Esophagus muscularis mucosa (tissue), 4 donors: ENCODE measurements around the gene ANAPC15. TPM values are rescaled to one million over a fixed set of nuclear protein-coding genes. Genes with fewer than 3 reads are reported as not detected.

Source experiments
- DNase-seq: peaks from one replicate; pipeline ENCODE4 v3.0.0-alpha.2; 2017; ENCODE audit errors: extremely low spot score
- H3K27ac ChIP-seq, 4 donors: fragments of 200-600 bp; sonication (generic); replicated peaks in 1 of 4; 1 replicate in 3 of 4; 2 replicates in 1 of 4; pipeline ENCODE4 v1.5.1; 2016 to 2019; ENCODE audit warnings: mild to moderate bottlenecking in 1 of 4
- H3K27me3 ChIP-seq, 4 donors: fragments of 200-600 bp; sonication (generic); one replicate each; pipeline versions ENCODE4 v1.5.1 to v1.6.0; 2016 to 2019
- H3K36me3 ChIP-seq, 4 donors: fragments of 200-600 bp; sonication (generic); one replicate each; pipeline ENCODE4 v1.5.1; 2016 to 2019
- H3K4me1 ChIP-seq, 4 donors: fragments of 200-600 bp; sonication (generic); one replicate each; pipeline ENCODE4 v1.5.1; 2016 to 2019
- H3K4me3 ChIP-seq, 4 donors: fragments of 200-600 bp; sonication (generic); 1 replicate in 2 of 4; 2 replicates in 2 of 4; pipeline ENCODE4 v1.5.1; 2016 to 2019; ENCODE audit warnings: mild to moderate bottlenecking in 4 of 4, moderate library complexity in 1 of 4
- H3K9me3 ChIP-seq, 4 donors: fragments of 200-600 bp; sonication (generic); 1 replicate in 3 of 4; 2 replicates in 1 of 4; pipeline ENCODE4 v1.5.1; 2016 to 2019
- CTCF ChIP-seq, 3 experiments: fragments of 200-600 bp in 2 of 3; fragments of 450-650 bp in 1 of 3; sonication (generic) in 2 of 3; IDR thresholded peaks; one replicate each; pipeline ENCODE4 v1.5.1; 2017 to 2019; ENCODE audit warnings: antibody characterized with exemption in 3 of 3, mild to moderate bottlenecking in 2 of 3, moderate library complexity in 1 of 3
- EP300 ChIP-seq: sonication (generic); formaldehyde crosslinking; IDR thresholded peaks from one replicate; pipeline ENCODE4 v1.6.1; 2017; ENCODE audit warnings: antibody characterized with exemption
- POLR2A ChIP-seq: fragments of 450-650 bp; IDR thresholded peaks from one replicate; pipeline ENCODE4 v1.6.1; 2017; ENCODE audit warnings: antibody characterized with exemption, moderate library complexity, mild to moderate bottlenecking, low read depth
- POLR2AphosphoS5 ChIP-seq, 2 donors: sonication (generic); formaldehyde crosslinking; IDR thresholded peaks; one replicate each; pipeline ENCODE4 v1.6.1; 2017; ENCODE audit warnings: antibody characterized with exemption in 2 of 2
- WGBS: methylation state at CpG from one replicate; pipeline ENCODE4 v1.1.5; 2018; 5-methylcytosine and 5-hydroxymethylcytosine counted together
- intact Hi-C: fragments of 100-400 bp; cut with DNase I; formaldehyde crosslinking; loops from one replicate; pipeline ENCODE4 v1.15.1; 2023
- total RNA-seq, 4 donors: library from RNA; depleted of rRNA; stranded (reverse); fragments of >200 nt; gene quantifications; one replicate each; pipeline versions ENCODE4 v1.1.0 to v1.2.1, GENCODE V29; 2016

The ANAPC15 gene
- total RNA-seq, 4 donors from 2014 or later = 43.5 to 58.1 (median 48.1) TPM

GRCh38 chr11:72102946-72103753 lies 9.3 kb downstream of the ANAPC15 start, which contains the start of gene LAMTOR1:
Gene LAMTOR1, minus strand, starts transcription at chr11:72103297. Its CDS starts 73 bp downstream, at chr11:72103224.
- 4% methylated on average over 14 of the region's 64 CpGs for WGBS

GRCh38 chr11:72102631-72102945 lies 9.9 kb downstream of the ANAPC15 start:
- Histone ChIP-seq H3K36me3 (peaks cover 16 to 33% (median 28%) of the 10 kb centered on the region in 4 donors), H3K9me3 (no peaks in the 10 kb centered on the region), H3K27ac (peak overlapping the region; percentile 90 to 93 (median 90)), H3K4me1 (peaks cover 35 to 48% (median 39%) of the 10 kb centered on the region in 4 donors), H3K27me3 (no peaks in the 10 kb centered on the region), H3K4me3 (peak overlapping the region; percentile 68 to 77 (median 76))
- TF ChIP-seq POLR2AphosphoS5 (IDR thresholded peaks at IDR 0.05) (no peak), CTCF (IDR thresholded peaks at IDR 0.05) (no peak), EP300 (no peak), POLR2A (no peak)
- intact Hi-C loops = no loop called here
- WGBS = 5% methylated on average over 9 of the region's 9 CpGs
- DNase-seq = no peak

More at GRCh38 chr11:72102946-72103753, 9.3 kb downstream of the ANAPC15 start, which contains the start of gene LAMTOR1:
- Histone ChIP-seq H3K36me3 (peaks cover 10 to 33% (median 22%) of the 10 kb centered on the region in 4 donors), H3K27me3 (no peaks in the 10 kb centered on the region), H3K4me1 (peaks cover 35 to 48% (median 39%) of the 10 kb centered on the region in 4 donors), H3K27ac (peak within 1 kb of the TSS; percentile 90 to 93 (median 90)), H3K4me3 (peak within 1 kb of the TSS; percentile 68 to 77 (median 76)), H3K9me3 (no peaks in the 10 kb centered on the region)
- intact Hi-C loops = no loop called here
- DNase-seq = peak; percentile 100
- TF ChIP-seq POLR2A (peak; percentile 75), POLR2AphosphoS5 (IDR thresholded peaks at IDR 0.05) (peak; percentile 95 to 97), EP300 (no peak), CTCF (IDR thresholded peaks at IDR 0.05) (peak in 2 of 3 experiments; percentile 27 to 60)

- no peaks in the 10 kb centered on the region for H3K27me3 ChIP-seq
- intact Hi-C loops = no loop called here
Measured at GRCh38 chr11:72102162-72102561, 10.3 kb downstream of the ANAPC15 start.

DNA sequence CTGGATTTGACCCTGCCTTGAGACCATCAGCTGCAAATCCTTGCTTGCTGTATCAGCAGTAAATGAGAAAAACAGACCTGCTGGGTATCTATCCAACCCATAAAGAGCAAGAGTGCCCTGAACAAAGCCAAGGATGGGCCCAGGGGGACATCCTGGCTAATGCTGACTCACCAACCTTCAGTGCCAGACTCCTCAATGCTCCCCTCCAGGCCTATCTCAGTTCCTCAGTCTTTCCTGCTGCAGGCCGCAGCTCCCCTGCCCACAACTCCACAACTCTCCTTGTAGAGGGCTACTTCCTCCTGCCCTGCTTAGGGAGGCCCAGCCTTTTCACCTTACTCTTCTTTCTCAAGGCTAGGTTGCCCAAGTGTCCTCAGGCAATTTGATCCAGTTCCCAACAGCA lies 12.0 kb downstream of the ANAPC15 start:
- no peak for DNase-seq
- Histone ChIP-seq H3K4me1 (peaks cover 35 to 48% (median 39%) of the 10 kb centered on the region in 4 donors), H3K4me3 (no peak overlapping the region), H3K27ac (peak overlapping the region in 1 of 4 donors; percentile 5), H3K27me3 (no peaks in the 10 kb centered on the region), H3K36me3 (peaks cover 20 to 48% (median 47%) of the 10 kb centered on the region in 4 donors), H3K9me3 (no peaks in the 10 kb centered on the region)
- 50% methylated on average over 1 of the region's 1 CpG for WGBS
- intact Hi-C loops = no loop called here
- TF ChIP-seq POLR2A (no peak), POLR2AphosphoS5 (IDR thresholded peaks at IDR 0.05) (no peak), EP300 (no peak), CTCF (IDR thresholded peaks at IDR 0.05) (no peak)

More at GRCh38 chr11:72102162-72102561, 10.3 kb downstream of the ANAPC15 start:
- Histone ChIP-seq H3K36me3 (peaks cover 20 to 33% (median 30%) of the 10 kb centered on the region in 4 donors), H3K4me3 (peak overlapping the region; percentile 68 to 77 (median 76)), H3K9me3 (no peaks in the 10 kb centered on the region), H3K4me1 (peaks cover 35 to 48% (median 39%) of the 10 kb centered on the region in 4 donors), H3K27ac (peak overlapping the region; percentile 90 to 93 (median 90))
- 56% methylated on average over 4 of the region's 4 CpGs for WGBS
- TF ChIP-seq CTCF (IDR thresholded peaks at IDR 0.05) = no peak
- TF ChIP-seq POLR2AphosphoS5 (IDR thresholded peaks at IDR 0.05) = no peak
- TF ChIP-seq EP300 = no peak
- TF ChIP-seq POLR2A = no peak
- no peak for DNase-seq
